Thyroid gland (tissue), 4 donors: ENCODE measurements around the gene OR52E4. TPM values are rescaled to one million over a fixed set of nuclear protein-coding genes. Genes with fewer than 3 reads are reported as not detected.

Source experiments
- DNase-seq, 2 donors: peaks; one replicate each; pipeline ENCODE4 v3.0.0-alpha.2; 2019
- H3K27ac ChIP-seq, 3 donors: fragments of 200-600 bp; sonication (generic); 1 replicate in 2 of 3; 2 replicates in 1 of 3; pipeline ENCODE4 v1.5.1; 2016 to 2019; ENCODE audit warnings: mild to moderate bottlenecking in 1 of 3, moderate library complexity in 1 of 3
- H3K27me3 ChIP-seq: fragments of 200-600 bp; sonication (generic); one replicate; pipeline ENCODE4 v1.5.1; 2019
- H3K36me3 ChIP-seq, 2 donors: fragments of 200-600 bp; sonication (generic); one replicate each; pipeline ENCODE4 v1.5.1; 2016 to 2019
- H3K4me1 ChIP-seq, 2 donors: fragments of 200-600 bp; sonication (generic); one replicate each; pipeline ENCODE4 v1.5.1; 2017 to 2019
- H3K4me3 ChIP-seq, 3 donors: fragments of 200-600 bp; sonication (generic); replicated peaks in 1 of 3; 1 replicate in 2 of 3; 2 replicates in 1 of 3; pipeline ENCODE4 v1.5.1; 2016; ENCODE audit warnings: mild to moderate bottlenecking in 1 of 3
- H3K9me3 ChIP-seq: fragments of 200-600 bp; sonication (generic); one replicate; pipeline ENCODE4 v1.5.1; 2017
- CTCF ChIP-seq, 6 experiments: fragments of 200-600 bp in 3 of 6; fragments of 450-650 bp in 3 of 6; sonication (generic) in 3 of 6; IDR thresholded peaks; one replicate each; pipeline ENCODE4 v1.5.1; 2016 to 2019; ENCODE audit warnings: antibody characterized with exemption in 6 of 6, mild to moderate bottlenecking in 2 of 6, inconsistent platforms in 1 of 6, moderate library complexity in 1 of 6
- POLR2A ChIP-seq, 2 donors: fragments of 450-650 bp; IDR thresholded peaks; one replicate each; pipeline ENCODE4 v1.6.1; 2017; ENCODE audit warnings: antibody characterized with exemption in 2 of 2, mild to moderate bottlenecking in 2 of 2, moderate library complexity in 1 of 2
- WGBS, 2 donors: methylation state at CpG; one replicate each; pipeline ENCODE4 v1.1.5; 2017; 5-methylcytosine and 5-hydroxymethylcytosine counted together
- intact Hi-C: fragments of 100-400 bp; cut with DNase I; formaldehyde crosslinking; loops from one replicate; pipeline ENCODE4 v1.15.1; 2023
- total RNA-seq, 4 donors: library from RNA; depleted of rRNA; stranded (reverse); fragments of >200 nt; gene quantifications; one replicate each; pipeline ENCODE4 v1.2.3, GENCODE V29; 2016

The OR52E4 gene
- total RNA-seq, 4 donors from 2014 or later, result not detected

GRCh38 chr11:5878564-5878963 lies 1.9 kb upstream of the OR52E4 start:
- H3K4me3 ChIP-seq, result no peak overlapping the region
- H3K36me3 ChIP-seq, result no peaks in the 10 kb centered on the region
- H3K4me1 ChIP-seq, result no peaks in the 10 kb centered on the region
- H3K27me3 ChIP-seq, result no peaks in the 10 kb centered on the region
- WGBS, 2 donors, result 59 to 68% methylated on average over 2 of the region's 2 CpGs
- TF ChIP-seq CTCF (IDR thresholded peaks at IDR 0.05), result no peak
- TF ChIP-seq POLR2A (IDR thresholded peaks at IDR 0.05), result no peak
- H3K9me3 ChIP-seq, result no peaks in the 10 kb centered on the region
- no peak for DNase-seq
- H3K27ac ChIP-seq, result no peak overlapping the region
- intact Hi-C loops, result no loop called here

DNA sequence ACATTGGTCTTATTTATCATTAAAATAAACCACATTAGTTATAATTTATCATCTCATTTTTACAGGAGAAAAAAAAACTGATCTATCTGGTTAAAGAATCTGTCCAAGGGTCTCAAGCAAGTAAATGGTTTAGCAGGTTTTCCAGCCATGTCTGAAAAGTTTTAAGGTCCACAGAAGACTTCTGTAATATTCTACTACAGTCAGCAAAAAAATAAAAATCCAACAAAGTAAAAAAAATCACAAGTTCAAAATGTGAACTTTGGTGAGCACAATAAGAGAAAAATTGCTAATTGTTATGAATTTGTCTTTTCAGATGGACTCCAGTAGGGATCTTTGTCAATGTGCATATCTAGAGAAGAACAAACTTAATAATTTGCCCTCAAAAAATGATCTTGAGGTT lies 1.3 kb downstream of the OR52E4 start:
- no peak overlapping the region for H3K4me3 ChIP-seq
- no peak for DNase-seq
- no peak overlapping the region for H3K27ac ChIP-seq
- no peaks in the 10 kb centered on the region for H3K4me1 ChIP-seq
- intact Hi-C loops, result no loop called here
- no peaks in the 10 kb centered on the region for H3K9me3 ChIP-seq
- H3K27me3 ChIP-seq, result no peaks in the 10 kb centered on the region
- H3K36me3 ChIP-seq, result no peaks in the 10 kb centered on the region
- TF ChIP-seq POLR2A (IDR thresholded peaks at IDR 0.05) (no peak), CTCF (IDR thresholded peaks at IDR 0.05) (no peak)

GRCh38 chr11:5887172-5887571 lies 6.7 kb downstream of the OR52E4 start:
- WGBS, 2 donors, result 70 to 75% methylated on average over 3 of the region's 3 CpGs

GRCh38 chr11:5887661-5888060 lies 7.2 kb downstream of the OR52E4 start:
- DNase-seq, result no peak
- WGBS, 2 donors, result 80 to 81% methylated on average over 1 of the region's 1 CpG
- no peak for TF ChIP-seq POLR2A (IDR thresholded peaks at IDR 0.05)

More at GRCh38 chr11:5887172-5887571, 6.7 kb downstream of the OR52E4 start:
- Histone ChIP-seq H3K27me3 (no peaks in the 10 kb centered on the region), H3K36me3 (no peaks in the 10 kb centered on the region), H3K9me3 (no peaks in the 10 kb centered on the region), H3K27ac (no peak overlapping the region), H3K4me3 (no peak overlapping the region), H3K4me1 (no peaks in the 10 kb centered on the region)
- TF ChIP-seq POLR2A (IDR thresholded peaks at IDR 0.05) (no peak), CTCF (IDR thresholded peaks at IDR 0.05) (no peak)
- intact Hi-C loops, result no loop called here
- DNase-seq, result no peak

GRCh38 chr11:5891216-5891800 lies 10.9 kb downstream of the OR52E4 start:
- intact Hi-C loops, result no loop called here
- Histone ChIP-seq H3K9me3 (no peaks in the 10 kb centered on the region), H3K4me3 (no peak overlapping the region), H3K27me3 (no peaks in the 10 kb centered on the region), H3K36me3 (no peaks in the 10 kb centered on the region), H3K4me1 (no peaks in the 10 kb centered on the region), H3K27ac (no peak overlapping the region)
- no peak for DNase-seq
- 62 to 63% methylated on average over 4 of the region's 4 CpGs for WGBS, 2 donors
- TF ChIP-seq POLR2A (IDR thresholded peaks at IDR 0.05) (no peak), CTCF (IDR thresholded peaks at IDR 0.05) (peak in 4 of 6 experiments; percentile 14 to 54 (median 26))

More at GRCh38 chr11:5887661-5888060, 7.2 kb downstream of the OR52E4 start:
- Histone ChIP-seq H3K27me3 (no peaks in the 10 kb centered on the region), H3K27ac (no peak overlapping the region), H3K9me3 (no peaks in the 10 kb centered on the region), H3K4me3 (no peak overlapping the region), H3K4me1 (no peaks in the 10 kb centered on the region), H3K36me3 (no peaks in the 10 kb centered on the region)
- intact Hi-C loops, result no loop called here
